ENCODE measurements around the gene CYSTM1.

- TF ChIP-seq CTCF (IDR thresholded peaks at IDR 0.05): no peak
- no peak for TF ChIP-seq POLR2A (IDR thresholded peaks at IDR 0.05)
These were observed 28.5 kb upstream of the CYSTM1 start for GRCh38 chr5:140146523-140146842.
